BLaER1 treated with 17β-estradiol and CSF1 and Interleukin-3, amounts not matched to agents 10 nM and 100 nM (cell line): ENCODE data around the gene SLC30A7.
A peak's percentile ranks its signal among the peaks of the same experiment; 100 is the strongest.

Experiments used
- H3K27ac ChIP-seq, 11 experiments: shearing (Covaris generic); formaldehyde crosslinking; 2 replicates each; pipeline ENCODE4 v1.8.1; 2022
- H3K27me3 ChIP-seq, 11 experiments: shearing (Covaris generic); formaldehyde crosslinking; 2 replicates each; pipeline ENCODE4 v1.8.1; 2022
- H3K36me3 ChIP-seq, 11 experiments: shearing (Covaris generic); formaldehyde crosslinking; 2 replicates each; pipeline ENCODE4 v1.8.1; 2022
- H3K4me1 ChIP-seq, 10 experiments: shearing (Covaris generic); formaldehyde crosslinking; 2 replicates each; pipeline ENCODE4 v1.8.1; 2022
- H3K4me2 ChIP-seq, 11 experiments: shearing (Covaris generic); formaldehyde crosslinking; 2 replicates each; pipeline ENCODE4 v1.8.1; 2022
- H3K4me3 ChIP-seq, 10 experiments: shearing (Covaris generic); formaldehyde crosslinking; 2 replicates each; pipeline ENCODE4 v1.8.1; 2022
- H3K9ac ChIP-seq, 11 experiments: shearing (Covaris generic); formaldehyde crosslinking; 2 replicates each; pipeline ENCODE4 v1.8.1; 2022
- H3K9me3 ChIP-seq, 11 experiments: shearing (Covaris generic); formaldehyde crosslinking; replicated peaks in 1 of 11; 2 replicates each; pipeline ENCODE4 v1.8.1; 2022
- H4K20me1 ChIP-seq, 11 experiments: shearing (Covaris generic); formaldehyde crosslinking; 2 replicates each; pipeline ENCODE4 v1.8.1; 2022
- Cebpa-rat ChIP-seq, 11 experiments: shearing (Covaris generic); IDR thresholded peaks; 2 replicates each; pipeline ENCODE4 v1.8.1; 2022

The SLC30A7 gene

GRCh38 chr1:101028466-101028865, 132.6 kb downstream of the SLC30A7 start:
- peaks cover 27 to 44% (median 41%) of the 10 kb centered on the region in 10 experiments for H3K4me1 ChIP-seq
- H4K20me1 ChIP-seq, result no peaks in the 10 kb centered on the region
- peaks cover 4 to 21% (median 15%) of the 10 kb centered on the region in 11 experiments; a peak in 19 of 22 replicates for H3K9me3 ChIP-seq
- H3K27ac ChIP-seq, result peak overlapping the region in 1 of 11 experiments; percentile 32; a peak in 1 of 22 replicates
- H3K4me3 ChIP-seq, result no peak overlapping the region
- no peak for TF ChIP-seq Cebpa-rat (IDR thresholded peaks at IDR 0.05)
- H3K9ac ChIP-seq, result no peak overlapping the region
- no peaks in the 10 kb centered on the region for H3K27me3 ChIP-seq
- peaks cover 0 to 51% (median 27%) of the 10 kb centered on the region in 11 experiments; a peak in 18 of 22 replicates for H3K36me3 ChIP-seq
- H3K4me2 ChIP-seq, result peak overlapping the region; percentile 4 to 94 (median 85); a peak in 17 of 22 replicates

DNA sequence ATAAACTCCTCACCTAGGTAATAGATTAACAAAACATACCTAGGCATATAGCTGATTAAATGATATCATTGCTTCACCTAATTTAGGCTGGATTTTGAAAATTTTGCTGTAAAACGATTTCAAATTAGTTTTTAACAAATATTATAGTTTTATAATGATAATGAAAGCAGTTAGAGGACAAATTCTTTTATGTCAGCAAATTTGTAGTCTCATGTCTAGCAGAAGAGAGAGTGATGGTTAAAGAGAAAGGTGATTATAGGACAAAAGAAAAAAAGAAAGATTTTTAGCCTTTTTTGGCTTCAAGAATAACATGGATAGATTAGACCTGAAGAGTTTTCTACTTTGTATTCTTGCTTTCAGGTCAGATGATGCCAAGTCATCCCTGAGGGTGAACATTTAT, 133.3 kb downstream of the SLC30A7 start:
- no peaks in the 10 kb centered on the region for H4K20me1 ChIP-seq
- H3K9ac ChIP-seq, result no peak overlapping the region

GRCh38 chr1:101030881-101031280, 135.0 kb downstream of the SLC30A7 start:
- no peak for TF ChIP-seq Cebpa-rat (IDR thresholded peaks at IDR 0.05)
- Histone ChIP-seq H3K4me2 (no peak overlapping the region), H4K20me1 (no peaks in the 10 kb centered on the region), H3K9ac (no peak overlapping the region), H3K27ac (no peak overlapping the region), H3K27me3 (no peaks in the 10 kb centered on the region), H3K4me1 (peaks cover 21 to 33% (median 29%) of the 10 kb centered on the region in 10 experiments), H3K9me3 (peaks cover 4 to 21% (median 15%) of the 10 kb centered on the region in 11 experiments; a peak in 19 of 22 replicates), H3K36me3 (peaks cover 0 to 50% (median 25%) of the 10 kb centered on the region in 11 experiments; a peak in 18 of 22 replicates), H3K4me3 (no peak overlapping the region)

More for the DNA sequence above, 133.3 kb downstream of the SLC30A7 start:
- Histone ChIP-seq H3K36me3 (peaks cover 0 to 44% (median 25%) of the 10 kb centered on the region in 11 experiments; a peak in 18 of 22 replicates), H3K4me3 (no peak overlapping the region), H3K4me1 (peaks cover 27 to 42% (median 38%) of the 10 kb centered on the region in 10 experiments), H3K27ac (no peak overlapping the region), H3K9me3 (peaks cover 4 to 21% (median 15%) of the 10 kb centered on the region in 11 experiments; a peak in 19 of 22 replicates), H3K4me2 (peak overlapping the region in 8 of 11 experiments; percentile 4 to 94 (median 86); a peak in 8 of 22 replicates), H3K27me3 (no peaks in the 10 kb centered on the region)
- no peak for TF ChIP-seq Cebpa-rat (IDR thresholded peaks at IDR 0.05)
